ENCODE results near the gene PIGU.
A peak's percentile ranks its signal among the peaks of the same experiment; 100 is the strongest.

The PIGU gene

DNA sequence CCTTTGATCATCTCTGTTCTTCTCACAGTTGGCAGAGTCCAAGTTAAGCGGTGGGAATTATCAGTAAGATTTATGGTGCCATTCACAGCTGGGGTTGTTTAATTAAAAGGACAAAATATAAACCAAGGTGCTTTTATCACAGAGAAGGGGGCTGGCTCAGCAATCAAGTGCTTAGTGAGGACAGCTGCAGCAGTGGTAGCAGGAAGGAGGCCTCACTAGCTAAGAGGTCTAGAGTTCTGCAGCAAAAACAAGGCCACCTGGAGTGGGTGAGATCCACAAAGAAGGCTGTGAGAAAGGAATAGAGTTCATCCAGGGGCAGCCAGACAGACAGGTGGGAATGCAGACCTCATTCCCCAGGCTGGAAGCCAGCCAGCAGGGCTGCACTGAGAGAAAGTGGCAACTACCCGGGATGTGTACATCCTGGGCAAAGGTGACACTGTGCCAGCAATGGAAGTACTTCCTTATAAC, 37.1 kb downstream of the PIGU start:
- peaks cover 22 to 55% of the 10 kb centered on the region in 2 donors for H3K4me1 ChIP-seq (ENCODE audit: control insufficient read depth in 1 of 2, insufficient read depth in 2 of 2, low read length in 2 of 2)
- H3K4me3 ChIP-seq (ENCODE audit: low read depth in 1 of 2, low read length in 2 of 2), result peak overlapping the region in 1 of 2 donors; percentile 53
- H3K9ac ChIP-seq (ENCODE audit: low read depth in 1 of 2, low read length in 2 of 2), result no peak overlapping the region
- H3K27me3 ChIP-seq (ENCODE audit: control insufficient read depth in 1 of 2, insufficient read depth in 2 of 2, low read length in 2 of 2), result no peaks in the 10 kb centered on the region
- peak overlapping the region; percentile 54 for H3K27ac ChIP-seq (ENCODE audit: low read depth, low read length)
- H3K36me3 ChIP-seq (ENCODE audit: control insufficient read depth in 1 of 2, insufficient read depth in 2 of 2, low read length in 2 of 2), result peaks cover 0 to 3% of the 10 kb centered on the region in 2 donors
- no peaks in the 10 kb centered on the region for H3K9me3 ChIP-seq (ENCODE audit: control insufficient read depth in 1 of 2, low read length in 2 of 2)

DNA sequence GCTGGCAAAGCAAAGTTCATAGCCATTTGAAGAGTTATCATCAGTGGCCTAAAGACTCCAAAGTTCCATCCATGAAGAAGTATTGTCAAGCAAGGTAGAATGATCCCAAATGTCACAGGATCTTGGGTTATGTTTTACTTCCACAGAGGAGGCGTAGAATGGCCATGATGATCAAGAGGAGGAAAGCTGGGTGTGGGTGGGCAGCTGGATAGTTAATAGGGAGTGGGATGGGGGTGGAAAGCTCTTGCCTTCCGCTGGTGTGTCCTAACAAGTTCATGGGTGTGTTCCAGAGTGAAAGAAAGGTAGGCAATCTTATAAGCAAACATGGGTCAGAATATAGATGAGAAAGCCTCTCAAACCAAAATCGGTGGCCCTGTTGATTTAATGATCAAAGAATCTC, 38.4 kb downstream of the PIGU start:
- Histone ChIP-seq H3K9ac (ENCODE audit: low read depth in 1 of 2, low read length in 2 of 2) (no peak overlapping the region), H3K4me3 (ENCODE audit: low read depth in 1 of 2, low read length in 2 of 2) (no peak overlapping the region), H3K27ac (ENCODE audit: low read depth, low read length) (no peak overlapping the region), H3K36me3 (ENCODE audit: control insufficient read depth in 1 of 2, insufficient read depth in 2 of 2, low read length in 2 of 2) (no peaks in the 10 kb centered on the region), H3K4me1 (ENCODE audit: control insufficient read depth in 1 of 2, insufficient read depth in 2 of 2, low read length in 2 of 2) (peaks cover 30 to 54% of the 10 kb centered on the region in 2 donors), H3K9me3 (ENCODE audit: control insufficient read depth in 1 of 2, low read length in 2 of 2) (no peaks in the 10 kb centered on the region), H3K27me3 (ENCODE audit: control insufficient read depth in 1 of 2, insufficient read depth in 2 of 2, low read length in 2 of 2) (no peaks in the 10 kb centered on the region)

- H3K9ac ChIP-seq (ENCODE audit: low read depth in 1 of 2, low read length in 2 of 2), result no peak overlapping the region
- H3K36me3 ChIP-seq (ENCODE audit: control insufficient read depth in 1 of 2, insufficient read depth in 2 of 2, low read length in 2 of 2), result no peaks in the 10 kb centered on the region
- no peak overlapping the region for H3K27ac ChIP-seq (ENCODE audit: low read depth, low read length)
- peaks cover 35 to 58% of the 10 kb centered on the region in 2 donors for H3K4me1 ChIP-seq (ENCODE audit: control insufficient read depth in 1 of 2, insufficient read depth in 2 of 2, low read length in 2 of 2)
- no peaks in the 10 kb centered on the region for H3K27me3 ChIP-seq (ENCODE audit: control insufficient read depth in 1 of 2, insufficient read depth in 2 of 2, low read length in 2 of 2)
- no peaks in the 10 kb centered on the region for H3K9me3 ChIP-seq (ENCODE audit: control insufficient read depth in 1 of 2, low read length in 2 of 2)
- no peak overlapping the region for H3K4me3 ChIP-seq (ENCODE audit: low read depth in 1 of 2, low read length in 2 of 2)
Measured at GRCh38 chr20:34638039-34638292, 38.9 kb downstream of the PIGU start.

- Histone ChIP-seq H3K27ac (ENCODE audit: low read depth, low read length) (no peak overlapping the region), H3K9me3 (ENCODE audit: control insufficient read depth in 1 of 2, low read length in 2 of 2) (no peaks in the 10 kb centered on the region), H3K4me1 (ENCODE audit: control insufficient read depth in 1 of 2, insufficient read depth in 2 of 2, low read length in 2 of 2) (peaks cover 38 to 60% of the 10 kb centered on the region in 2 donors), H3K4me3 (ENCODE audit: low read depth in 1 of 2, low read length in 2 of 2) (no peak overlapping the region), H3K36me3 (ENCODE audit: control insufficient read depth in 1 of 2, insufficient read depth in 2 of 2, low read length in 2 of 2) (no peaks in the 10 kb centered on the region), H3K9ac (ENCODE audit: low read depth in 1 of 2, low read length in 2 of 2) (no peak overlapping the region), H3K27me3 (ENCODE audit: control insufficient read depth in 1 of 2, insufficient read depth in 2 of 2, low read length in 2 of 2) (no peaks in the 10 kb centered on the region)
Measured at GRCh38 chr20:34637245-34638038, 39.5 kb downstream of the PIGU start.

DNA sequence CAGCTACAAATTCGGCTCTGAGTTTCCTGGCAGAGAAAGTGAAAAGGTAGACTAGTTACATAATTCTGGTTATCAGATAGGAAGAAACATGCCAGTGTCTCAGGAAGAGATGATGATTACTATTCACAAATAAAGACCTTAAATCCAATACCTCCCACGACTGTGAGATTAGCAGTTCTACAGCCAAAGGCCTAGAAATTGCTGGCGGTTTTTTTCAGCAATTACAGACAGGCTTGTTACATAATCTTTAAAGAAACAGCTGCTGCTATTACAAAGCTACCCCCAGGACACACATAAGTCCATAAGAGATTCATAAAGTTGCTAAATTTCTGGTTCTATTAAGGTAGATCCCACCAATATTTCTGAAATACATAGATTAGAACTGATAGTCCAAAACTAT, 40.2 kb downstream of the PIGU start:
- H3K9ac ChIP-seq (ENCODE audit: low read depth in 1 of 2, low read length in 2 of 2), result no peak overlapping the region
- H3K4me1 ChIP-seq (ENCODE audit: control insufficient read depth in 1 of 2, insufficient read depth in 2 of 2, low read length in 2 of 2), result peaks cover 38 to 60% of the 10 kb centered on the region in 2 donors
- no peaks in the 10 kb centered on the region for H3K36me3 ChIP-seq (ENCODE audit: control insufficient read depth in 1 of 2, insufficient read depth in 2 of 2, low read length in 2 of 2)
- H3K27me3 ChIP-seq (ENCODE audit: control insufficient read depth in 1 of 2, insufficient read depth in 2 of 2, low read length in 2 of 2), result no peaks in the 10 kb centered on the region
- H3K9me3 ChIP-seq (ENCODE audit: control insufficient read depth in 1 of 2, low read length in 2 of 2), result no peaks in the 10 kb centered on the region
- no peak overlapping the region for H3K4me3 ChIP-seq (ENCODE audit: low read depth in 1 of 2, low read length in 2 of 2)
- no peak overlapping the region for H3K27ac ChIP-seq (ENCODE audit: low read depth, low read length)

GRCh38 chr20:34634392-34634791, 42.5 kb downstream of the PIGU start:
- no peaks in the 10 kb centered on the region for H3K9me3 ChIP-seq (ENCODE audit: control insufficient read depth in 1 of 2, low read length in 2 of 2)
- no peak overlapping the region for H3K4me3 ChIP-seq (ENCODE audit: low read depth in 1 of 2, low read length in 2 of 2)
- no peaks in the 10 kb centered on the region for H3K27me3 ChIP-seq (ENCODE audit: control insufficient read depth in 1 of 2, insufficient read depth in 2 of 2, low read length in 2 of 2)
- no peak overlapping the region for H3K9ac ChIP-seq (ENCODE audit: low read depth in 1 of 2, low read length in 2 of 2)
- peak overlapping the region; percentile 28 for H3K27ac ChIP-seq (ENCODE audit: low read depth, low read length)
- peaks cover 0 to 2% of the 10 kb centered on the region in 2 donors for H3K36me3 ChIP-seq (ENCODE audit: control insufficient read depth in 1 of 2, insufficient read depth in 2 of 2, low read length in 2 of 2)
- peaks cover 29 to 44% of the 10 kb centered on the region in 2 donors for H3K4me1 ChIP-seq (ENCODE audit: control insufficient read depth in 1 of 2, insufficient read depth in 2 of 2, low read length in 2 of 2)

DNA sequence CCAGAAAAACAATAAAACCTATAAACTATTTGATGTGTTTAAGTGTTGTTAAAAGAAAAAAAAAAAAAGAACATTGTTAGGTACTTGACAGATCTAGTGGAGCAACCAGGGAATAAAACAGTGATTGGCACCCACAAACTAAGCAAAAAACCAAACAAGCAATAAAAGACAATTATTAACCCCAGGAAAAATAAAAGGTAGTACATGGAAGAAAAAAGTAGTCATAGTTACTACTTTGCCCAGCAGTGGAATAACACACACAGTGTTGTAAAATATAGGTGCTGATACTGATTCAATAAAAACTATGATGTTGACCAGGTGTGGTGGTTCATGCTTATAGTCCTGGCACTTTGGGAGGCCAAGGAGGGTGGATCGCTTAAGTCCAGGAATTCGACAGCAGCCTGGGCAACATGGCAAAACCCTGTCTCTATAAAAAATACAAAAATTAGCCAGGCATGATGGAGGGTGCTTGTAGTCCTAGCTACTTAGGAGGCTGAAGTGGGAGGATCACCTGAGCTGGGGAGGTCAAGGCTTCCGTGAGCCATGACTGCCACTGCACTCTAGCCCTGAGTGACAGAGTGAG, 43.9 kb downstream of the PIGU start:
- no peaks in the 10 kb centered on the region for H3K9me3 ChIP-seq (ENCODE audit: control insufficient read depth in 1 of 2, low read length in 2 of 2)
- peaks cover 0 to 4% of the 10 kb centered on the region in 2 donors for H3K36me3 ChIP-seq (ENCODE audit: control insufficient read depth in 1 of 2, insufficient read depth in 2 of 2, low read length in 2 of 2)
- H3K27ac ChIP-seq (ENCODE audit: low read depth, low read length), result peak overlapping the region; percentile 56

DNA sequence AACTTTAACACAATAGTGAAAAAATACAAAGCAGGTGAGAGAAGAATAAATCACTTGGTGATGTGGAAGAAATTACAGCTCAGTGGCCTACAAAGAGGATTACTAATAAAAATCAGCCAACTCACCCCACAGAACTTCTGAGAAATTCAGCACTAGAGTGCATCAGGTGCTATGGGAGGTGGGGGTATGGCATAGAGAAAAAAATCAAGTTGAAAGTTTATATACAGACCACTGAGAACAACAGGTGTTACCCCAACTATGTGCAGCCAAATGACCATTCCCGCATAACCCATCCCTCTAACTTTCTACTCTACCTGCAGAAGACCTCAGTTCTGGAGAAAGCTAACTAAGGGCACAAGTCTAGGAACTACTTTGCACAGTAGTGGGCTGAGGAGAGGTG, 47.0 kb downstream of the PIGU start:
- H3K27ac ChIP-seq (ENCODE audit: low read depth, low read length), result no peak overlapping the region
- H3K36me3 ChIP-seq (ENCODE audit: control insufficient read depth in 1 of 2, insufficient read depth in 2 of 2, low read length in 2 of 2), result peaks cover 0 to 4% of the 10 kb centered on the region in 2 donors
- no peaks in the 10 kb centered on the region for H3K27me3 ChIP-seq (ENCODE audit: control insufficient read depth in 1 of 2, insufficient read depth in 2 of 2, low read length in 2 of 2)
- H3K9ac ChIP-seq (ENCODE audit: low read depth in 1 of 2, low read length in 2 of 2), result no peak overlapping the region
- H3K9me3 ChIP-seq (ENCODE audit: control insufficient read depth in 1 of 2, low read length in 2 of 2), result no peaks in the 10 kb centered on the region
- H3K4me1 ChIP-seq (ENCODE audit: control insufficient read depth in 1 of 2, insufficient read depth in 2 of 2, low read length in 2 of 2), result peaks cover 12 to 17% of the 10 kb centered on the region in 2 donors
- no peak overlapping the region for H3K4me3 ChIP-seq (ENCODE audit: low read depth in 1 of 2, low read length in 2 of 2)

More for the DNA sequence above, 43.9 kb downstream of the PIGU start:
- Histone ChIP-seq H3K4me3 (ENCODE audit: low read depth in 1 of 2, low read length in 2 of 2) (no peak overlapping the region), H3K9ac (ENCODE audit: low read depth in 1 of 2, low read length in 2 of 2) (no peak overlapping the region), H3K27me3 (ENCODE audit: control insufficient read depth in 1 of 2, insufficient read depth in 2 of 2, low read length in 2 of 2) (no peaks in the 10 kb centered on the region), H3K4me1 (ENCODE audit: control insufficient read depth in 1 of 2, insufficient read depth in 2 of 2, low read length in 2 of 2) (peaks cover 29 to 33% of the 10 kb centered on the region in 2 donors)

DNA sequence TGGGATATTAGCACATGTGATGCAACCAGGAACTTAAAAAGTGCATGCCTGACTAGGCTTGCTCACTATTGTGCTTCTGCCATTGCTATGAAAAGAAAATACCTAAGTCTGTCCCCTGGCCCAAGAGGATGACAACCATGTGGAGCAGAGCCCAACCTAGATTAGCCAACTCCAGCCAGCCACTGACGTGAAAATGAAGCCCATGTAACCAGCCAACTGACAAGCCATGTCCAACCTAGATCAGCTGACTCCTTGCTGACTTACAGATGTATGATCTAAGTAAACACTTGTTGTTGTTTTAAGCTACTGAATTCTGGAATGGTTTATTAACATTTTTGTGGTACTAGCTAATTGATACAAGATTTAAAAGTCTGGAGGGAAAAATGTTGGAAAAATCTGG, 47.5 kb downstream of the PIGU start:
- Histone ChIP-seq H3K9me3 (ENCODE audit: control insufficient read depth in 1 of 2, low read length in 2 of 2) (no peaks in the 10 kb centered on the region), H3K9ac (ENCODE audit: low read depth in 1 of 2, low read length in 2 of 2) (no peak overlapping the region), H3K27me3 (ENCODE audit: control insufficient read depth in 1 of 2, insufficient read depth in 2 of 2, low read length in 2 of 2) (no peaks in the 10 kb centered on the region), H3K4me3 (ENCODE audit: low read depth in 1 of 2, low read length in 2 of 2) (no peak overlapping the region), H3K36me3 (ENCODE audit: control insufficient read depth in 1 of 2, insufficient read depth in 2 of 2, low read length in 2 of 2) (peaks cover 0 to 4% of the 10 kb centered on the region in 2 donors), H3K4me1 (ENCODE audit: control insufficient read depth in 1 of 2, insufficient read depth in 2 of 2, low read length in 2 of 2) (peaks cover 11 to 12% of the 10 kb centered on the region in 2 donors), H3K27ac (ENCODE audit: low read depth, low read length) (no peak overlapping the region)

DNA sequence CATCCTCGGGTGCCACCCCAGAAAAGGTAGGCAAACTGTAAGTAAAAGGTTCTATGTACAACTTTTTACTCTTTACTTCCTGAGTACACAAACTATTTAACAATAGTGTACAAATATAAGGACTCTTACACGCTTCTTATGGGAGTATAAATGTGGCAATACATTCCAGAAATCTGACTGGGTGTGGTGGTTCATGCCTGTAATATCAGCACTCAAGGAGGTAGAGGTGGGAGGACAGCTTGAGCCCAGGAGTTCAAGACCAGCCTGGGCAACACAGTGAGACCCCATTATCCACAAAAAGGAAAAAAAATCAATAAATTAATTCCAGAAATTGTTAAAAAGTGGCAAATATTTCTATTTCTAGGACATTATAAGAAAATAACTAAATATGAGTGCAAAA, 48.9 kb downstream of the PIGU start:
- H3K9ac ChIP-seq (ENCODE audit: low read depth in 1 of 2, low read length in 2 of 2), result no peak overlapping the region
- peaks cover 0 to 4% of the 10 kb centered on the region in 2 donors for H3K36me3 ChIP-seq (ENCODE audit: control insufficient read depth in 1 of 2, insufficient read depth in 2 of 2, low read length in 2 of 2)
- H3K4me3 ChIP-seq (ENCODE audit: low read depth in 1 of 2, low read length in 2 of 2), result no peak overlapping the region
- H3K4me1 ChIP-seq (ENCODE audit: control insufficient read depth in 1 of 2, insufficient read depth in 2 of 2, low read length in 2 of 2), result peaks cover 4 to 10% of the 10 kb centered on the region in 2 donors
- H3K9me3 ChIP-seq (ENCODE audit: control insufficient read depth in 1 of 2, low read length in 2 of 2), result no peaks in the 10 kb centered on the region
- no peak overlapping the region for H3K27ac ChIP-seq (ENCODE audit: low read depth, low read length)
- no peaks in the 10 kb centered on the region for H3K27me3 ChIP-seq (ENCODE audit: control insufficient read depth in 1 of 2, insufficient read depth in 2 of 2, low read length in 2 of 2)
